Measurements from ENCODE around the gene AGPAT3. TPM values are rescaled to one million over a fixed set of nuclear protein-coding genes. Genes with fewer than 3 reads are reported as not detected.
"Not testable (repeated sequence)": the region's sequence is repeated elsewhere in the genome, so short reads cannot be mapped to it uniquely, and the experiment has no call there.

The AGPAT3 gene
- total and polyA plus RNA-seq, 2 experiments from 2014 or later, result 41.0 to 51.2 TPM

DNA sequence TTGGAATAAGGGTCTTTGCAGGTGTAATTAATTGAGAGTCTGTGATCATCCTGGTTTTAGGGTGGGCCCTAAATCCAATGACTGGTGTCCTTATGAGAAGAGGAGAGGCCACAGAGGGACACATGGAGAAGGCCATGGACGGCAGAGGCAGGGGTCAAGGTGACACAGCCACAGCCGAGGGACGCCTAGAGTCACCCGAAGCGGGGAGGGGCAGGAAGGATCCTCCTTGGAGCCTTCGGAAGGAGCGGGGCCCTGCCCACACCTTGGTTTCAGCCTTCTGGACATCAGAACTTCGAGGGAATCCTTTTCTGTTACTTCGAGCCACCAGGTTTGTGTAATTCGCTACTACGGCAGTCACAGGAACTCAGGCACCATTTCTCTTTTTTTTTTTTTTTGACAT is 44.6 kb upstream of the AGPAT3 start:
- Histone ChIP-seq H3K36me3 (replicated peaks; ENCODE audit: insufficient read depth, low read depth) (no peaks in the 10 kb centered on the region), H4K20me1 (ENCODE audit: insufficient read depth, poor library complexity, severe bottlenecking) (no peaks in the 10 kb centered on the region), H3K79me2 (no peaks in the 10 kb centered on the region), H3K4me2 (no peak overlapping the region), H2AFZ (no peak overlapping the region), H3K4me1 (ENCODE audit: insufficient read depth) (no peaks in the 10 kb centered on the region), H3K27me3 (no peaks in the 10 kb centered on the region), H3K9me2 (replicated peaks; ENCODE audit: insufficient read depth) (no peaks in the 10 kb centered on the region), H3K4me3 (no peak overlapping the region), H3K9me3 (ENCODE audit: low read depth) (no peaks in the 10 kb centered on the region), H3K27ac (no peak overlapping the region)
- 94% methylated on average over 11 of the region's 11 CpGs for WGBS (ENCODE audit: low lambda C conversion rate, missing lambda C conversion rate)
- no peak for TF ChIP-seq EZH2 (IDR thresholded peaks at IDR 0.05; ENCODE audit: borderline replicate concordance)
- TF ChIP-seq EZH2phosphoT487 (IDR thresholded peaks at IDR 0.05; ENCODE audit: low read depth, severe bottlenecking, unreplicated experiment), result no peak
- TF ChIP-seq, protein P1, sequence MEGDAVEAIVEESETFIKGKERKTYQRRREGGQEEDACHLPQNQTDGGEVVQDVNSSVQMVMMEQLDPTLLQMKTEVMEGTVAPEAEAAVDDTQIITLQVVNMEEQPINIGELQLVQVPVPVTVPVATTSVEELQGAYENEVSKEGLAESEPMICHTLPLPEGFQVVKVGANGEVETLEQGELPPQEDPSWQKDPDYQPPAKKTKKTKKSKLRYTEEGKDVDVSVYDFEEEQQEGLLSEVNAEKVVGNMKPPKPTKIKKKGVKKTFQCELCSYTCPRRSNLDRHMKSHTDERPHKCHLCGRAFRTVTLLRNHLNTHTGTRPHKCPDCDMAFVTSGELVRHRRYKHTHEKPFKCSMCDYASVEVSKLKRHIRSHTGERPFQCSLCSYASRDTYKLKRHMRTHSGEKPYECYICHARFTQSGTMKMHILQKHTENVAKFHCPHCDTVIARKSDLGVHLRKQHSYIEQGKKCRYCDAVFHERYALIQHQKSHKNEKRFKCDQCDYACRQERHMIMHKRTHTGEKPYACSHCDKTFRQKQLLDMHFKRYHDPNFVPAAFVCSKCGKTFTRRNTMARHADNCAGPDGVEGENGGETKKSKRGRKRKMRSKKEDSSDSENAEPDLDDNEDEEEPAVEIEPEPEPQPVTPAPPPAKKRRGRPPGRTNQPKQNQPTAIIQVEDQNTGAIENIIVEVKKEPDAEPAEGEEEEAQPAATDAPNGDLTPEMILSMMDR (IDR thresholded peaks at IDR 0.05; ENCODE audit: poor library complexity), result no peak
- DNase-seq (ENCODE audit: low spot score), result no peak

DNA sequence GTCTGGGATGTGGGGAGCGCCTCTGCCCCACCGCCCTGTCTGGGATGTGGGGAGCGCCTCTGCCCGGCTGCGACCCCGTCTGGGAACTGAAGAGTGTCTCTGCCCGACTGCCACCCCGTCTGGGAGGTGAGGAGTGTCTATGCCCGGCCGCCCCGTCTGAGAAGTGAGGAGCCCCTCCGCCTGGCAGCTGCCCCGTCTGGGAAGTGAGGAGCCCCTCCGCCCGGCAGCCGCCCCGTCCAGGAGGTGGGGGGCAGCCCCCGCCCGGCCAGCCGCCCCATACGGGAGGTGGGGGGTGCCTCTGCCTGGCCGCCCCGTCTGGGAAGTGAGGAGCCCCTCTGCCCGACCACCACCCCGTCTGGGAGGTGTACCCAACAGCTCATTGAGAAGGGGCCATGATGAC is 42.9 kb upstream of the AGPAT3 start:
- not testable (repeated sequence) for H3K36me3 ChIP-seq (replicated peaks; ENCODE audit: insufficient read depth, low read depth); H3K9me2 ChIP-seq (replicated peaks; ENCODE audit: insufficient read depth); DNase-seq (ENCODE audit: low spot score); H3K27ac ChIP-seq; H3K79me2 ChIP-seq; H4K20me1 ChIP-seq (ENCODE audit: insufficient read depth, poor library complexity, severe bottlenecking); H3K27me3 ChIP-seq; H3K4me1 ChIP-seq (ENCODE audit: insufficient read depth); H2AFZ ChIP-seq; H3K9me3 ChIP-seq (ENCODE audit: low read depth); H3K4me2 ChIP-seq; H3K4me3 ChIP-seq
- WGBS (ENCODE audit: low lambda C conversion rate, missing lambda C conversion rate), result 90% methylated on average over 9 of the region's 25 CpGs

DNA sequence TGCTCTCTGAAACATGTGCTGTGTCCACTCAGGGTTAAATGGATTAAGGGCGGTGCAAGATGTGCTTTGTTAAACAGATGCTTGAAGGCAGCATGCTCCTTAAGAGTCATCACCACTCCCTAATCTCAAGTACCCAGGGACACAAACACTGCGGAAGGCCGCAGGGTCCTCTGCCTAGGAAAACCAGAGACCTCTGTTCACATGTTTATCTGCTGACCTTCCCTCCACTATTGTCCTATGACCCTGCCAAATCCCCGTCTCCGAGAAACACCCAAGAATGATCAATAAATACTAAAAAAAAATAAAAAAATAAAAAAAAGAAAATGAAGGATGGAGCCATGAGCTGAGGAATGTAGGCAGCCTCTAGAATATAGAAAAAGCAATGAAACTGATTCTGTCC is 42.3 kb upstream of the AGPAT3 start:
- H3K9me2 ChIP-seq (replicated peaks; ENCODE audit: insufficient read depth); H3K9me3 ChIP-seq (ENCODE audit: low read depth); DNase-seq (ENCODE audit: low spot score); H3K4me3 ChIP-seq; H3K4me2 ChIP-seq; H3K36me3 ChIP-seq (replicated peaks; ENCODE audit: insufficient read depth, low read depth); H3K27me3 ChIP-seq; H4K20me1 ChIP-seq (ENCODE audit: insufficient read depth, poor library complexity, severe bottlenecking); H2AFZ ChIP-seq; H3K27ac ChIP-seq; H3K79me2 ChIP-seq; H3K4me1 ChIP-seq (ENCODE audit: insufficient read depth): not testable (repeated sequence)
- 91% methylated on average over 4 of the region's 5 CpGs for WGBS (ENCODE audit: low lambda C conversion rate, missing lambda C conversion rate)

DNA sequence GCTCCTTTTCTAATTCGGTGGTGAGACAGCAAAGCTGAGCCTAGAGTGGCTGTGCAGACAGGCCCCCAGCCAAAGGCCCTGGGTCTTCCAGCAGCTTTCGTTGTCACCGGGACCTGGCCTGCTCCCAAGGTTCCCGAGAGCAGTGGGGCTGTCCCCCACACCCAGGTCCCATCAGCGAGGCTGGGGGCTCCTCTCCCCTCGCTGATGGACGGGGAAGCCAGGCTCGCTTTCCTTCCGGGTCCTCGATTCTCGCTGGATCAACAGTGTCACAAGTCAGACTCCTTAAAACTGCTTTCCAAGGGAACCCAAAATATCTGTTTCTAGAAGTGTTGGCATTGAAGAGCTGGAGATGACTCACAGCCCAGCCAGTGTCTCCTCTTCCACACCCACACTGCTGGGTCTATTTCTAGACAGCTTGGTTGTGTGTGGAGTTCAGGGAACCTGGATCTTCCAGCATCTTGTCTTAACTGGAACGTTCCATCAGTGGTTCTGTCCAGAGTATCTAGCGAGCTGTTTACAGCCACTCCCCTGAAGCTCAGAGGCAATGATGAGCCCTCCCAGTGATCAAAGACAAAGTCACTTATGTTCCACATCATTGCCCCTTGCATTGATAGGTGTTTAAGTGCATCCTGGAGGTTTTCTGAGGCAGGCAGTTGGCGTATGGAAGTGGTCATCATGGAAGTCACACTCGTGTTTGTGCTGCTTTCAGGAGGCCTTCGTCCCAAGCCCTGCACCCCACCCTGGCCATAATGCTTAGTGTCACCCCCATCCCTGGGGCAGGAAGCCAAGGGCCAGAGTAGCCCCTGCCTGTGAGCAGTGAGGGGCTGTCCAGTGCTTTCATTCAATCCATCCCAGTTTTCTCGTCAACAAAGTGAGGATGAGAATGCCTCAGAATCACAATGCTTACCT is 40.4 kb upstream of the AGPAT3 start:
- no peak overlapping the region for H3K27ac ChIP-seq
- H3K27me3 ChIP-seq, result no peaks in the 10 kb centered on the region
- H4K20me1 ChIP-seq (ENCODE audit: insufficient read depth, poor library complexity, severe bottlenecking), result no peaks in the 10 kb centered on the region
- no peaks in the 10 kb centered on the region for H3K79me2 ChIP-seq
- no peak for DNase-seq (ENCODE audit: low spot score)
- no peaks in the 10 kb centered on the region for H3K4me1 ChIP-seq (ENCODE audit: insufficient read depth)
- H3K4me2 ChIP-seq, result no peak overlapping the region
- H3K4me3 ChIP-seq, result no peak overlapping the region
- 88% methylated on average over 17 of the region's 17 CpGs for WGBS (ENCODE audit: low lambda C conversion rate, missing lambda C conversion rate)
- H3K9me2 ChIP-seq (replicated peaks; ENCODE audit: insufficient read depth), result no peaks in the 10 kb centered on the region
- no peak overlapping the region for H2AFZ ChIP-seq
- no peaks in the 10 kb centered on the region for H3K36me3 ChIP-seq (replicated peaks; ENCODE audit: insufficient read depth, low read depth)
- TF ChIP-seq, protein P1 (IDR thresholded peaks at IDR 0.05; ENCODE audit: poor library complexity), result no peak
- no peak for TF ChIP-seq EZH2phosphoT487 (IDR thresholded peaks at IDR 0.05; ENCODE audit: low read depth, severe bottlenecking, unreplicated experiment)
- no peak for TF ChIP-seq EZH2 (IDR thresholded peaks at IDR 0.05; ENCODE audit: borderline replicate concordance)
- no peaks in the 10 kb centered on the region for H3K9me3 ChIP-seq (ENCODE audit: low read depth)

All from hepatocyte (in vitro differentiated cells).